Aorta (tissue), 5 donors: ENCODE data around the gene CD58. TPM values are rescaled to one million over a fixed set of nuclear protein-coding genes. Genes with fewer than 3 reads are reported as not detected.
"Not testable (repeated sequence)": the region's sequence is repeated elsewhere in the genome, so short reads cannot be mapped to it uniquely, and the experiment has no call there.

Experiments used
- ATAC-seq: fragments of 200-7000 bp; cut with Tn5 transposase; one replicate; pipeline ENCODE4 v1.9.1; 2022; ENCODE audit warnings: moderate library complexity; ENCODE audit not compliant: low FRiP score
- DNase-seq, 2 donors: peaks; one replicate each; pipeline ENCODE4 v3.0.0-alpha.2; 2020
- H3K27ac ChIP-seq, 2 donors: one replicate each; pipeline ENCODE4 v1.5.1; 2013; ENCODE audit warnings: low read length in 2 of 2, mild to moderate bottlenecking in 2 of 2, moderate library complexity in 2 of 2, control low read depth in 1 of 2, inconsistent platforms in 1 of 2, low read depth in 1 of 2
- H3K27me3 ChIP-seq, 2 donors: one replicate each; pipeline ENCODE4 v1.6.1; 2013; ENCODE audit warnings: control low read depth in 1 of 2, low read length in 1 of 2, mild to moderate bottlenecking in 1 of 2, moderate library complexity in 1 of 2; ENCODE audit not compliant: insufficient read depth in 2 of 2, control insufficient read depth in 1 of 2
- H3K36me3 ChIP-seq, 2 donors: one replicate each; pipeline ENCODE4 v1.6.1; 2013; ENCODE audit warnings: control low read depth in 1 of 2, low read length in 1 of 2, mild to moderate bottlenecking in 1 of 2; ENCODE audit not compliant: insufficient read depth in 2 of 2, control insufficient read depth in 1 of 2
- H3K4me1 ChIP-seq, 2 donors: one replicate each; pipeline ENCODE4 v1.6.1; 2013; ENCODE audit warnings: low read length in 2 of 2, control low read depth in 1 of 2, mild to moderate bottlenecking in 1 of 2, moderate library complexity in 1 of 2; ENCODE audit not compliant: insufficient read depth in 2 of 2, control insufficient read depth in 1 of 2
- H3K4me3 ChIP-seq, 2 donors: one replicate each; pipeline ENCODE4 v1.5.1; 2013; ENCODE audit warnings: low read length in 2 of 2, control low read depth in 1 of 2, mild to moderate bottlenecking in 1 of 2
- H3K9me3 ChIP-seq: one replicate; pipeline ENCODE4 v1.6.1; 2013; ENCODE audit warnings: mild to moderate bottlenecking, low read length; ENCODE audit not compliant: control insufficient read depth
- WGBS, 2 donors: extraction: QIAGEN DNeasy Blood & Tissue Kit; methylation state at CpG; one replicate each; pipeline ENCODE4 v1.1.7; 2013; 5-methylcytosine and 5-hydroxymethylcytosine counted together
- intact Hi-C, 2 donors: fragments of 100-400 bp; cut with DNase I; formaldehyde crosslinking; loops; one replicate each; pipeline versions ENCODE4 v1.14.2 to v1.15.0; 2022
- polyA plus RNA-seq, 2 donors: library from polyadenylated mRNA; stranded (reverse); fragments of 200-250 nt; gene quantifications; one replicate each; pipeline ENCODE4 v1.2.3, GENCODE V29; 2013
- total RNA-seq, 2 donors: library from RNA; stranded (reverse); fragmentation: NEBNext Ultra II Directional; extraction: Animal tissue kit (Norgen Biotek cat#: 25700); gene quantifications; one replicate each; pipeline ENCODE4 v1.2.1, GENCODE V29; 2021
- donor health status: healthy with polysubstance abuse.
- donor health status: Bipolar disorder and iron deficiency.
- donor health status: DM: no; HTN: no; CAD: no.
- donor health status: DM: no; HTN: no; CAD: no.
- donor health status: DM: yes; HTN: yes; CAD: no.

CD58 gene
- total and polyA plus RNA-seq, 4 donors = 28.6 to 45.4 (median 31.6) TPM

GRCh38 chr1:116607463-116607862 is 36.6 kb upstream of the CD58 start:
- H3K27ac ChIP-seq, H3K4me1 ChIP-seq, intact Hi-C loops, H3K9me3 ChIP-seq, H3K36me3 ChIP-seq, DNase-seq, H3K4me3 ChIP-seq, H3K27me3 ChIP-seq, ATAC-seq: not testable (repeated sequence)
- 27 to 34% methylated on average over 1 of the region's 1 CpG for WGBS, 2 donors

DNA sequence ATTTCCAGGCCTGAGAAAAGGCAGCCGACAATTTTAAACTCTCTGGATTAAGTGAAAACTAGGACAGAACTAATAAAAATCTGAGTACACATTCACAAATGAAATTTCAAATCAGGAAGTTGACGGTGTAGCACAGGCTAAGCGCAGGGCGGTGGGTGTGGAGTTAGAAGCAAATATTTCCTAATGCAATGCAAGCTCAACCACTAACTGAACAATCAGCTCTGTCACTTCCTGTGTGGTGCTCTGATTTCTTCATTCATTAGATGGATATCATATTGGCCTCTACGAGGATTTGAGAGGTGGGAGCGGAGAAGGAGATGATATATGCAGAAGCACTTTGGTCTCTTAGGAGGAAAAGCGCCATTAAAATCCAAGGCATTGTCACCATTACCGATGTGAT is 35.2 kb upstream of the CD58 start:
- DNase-seq, H3K27ac ChIP-seq, H3K36me3 ChIP-seq, H3K4me1 ChIP-seq, ATAC-seq, intact Hi-C loops, H3K9me3 ChIP-seq, H3K4me3 ChIP-seq, H3K27me3 ChIP-seq: not testable (repeated sequence)
- 94 to 96% methylated on average over 5 to 7 of the region's 8 CpGs for WGBS, 2 donors

DNA sequence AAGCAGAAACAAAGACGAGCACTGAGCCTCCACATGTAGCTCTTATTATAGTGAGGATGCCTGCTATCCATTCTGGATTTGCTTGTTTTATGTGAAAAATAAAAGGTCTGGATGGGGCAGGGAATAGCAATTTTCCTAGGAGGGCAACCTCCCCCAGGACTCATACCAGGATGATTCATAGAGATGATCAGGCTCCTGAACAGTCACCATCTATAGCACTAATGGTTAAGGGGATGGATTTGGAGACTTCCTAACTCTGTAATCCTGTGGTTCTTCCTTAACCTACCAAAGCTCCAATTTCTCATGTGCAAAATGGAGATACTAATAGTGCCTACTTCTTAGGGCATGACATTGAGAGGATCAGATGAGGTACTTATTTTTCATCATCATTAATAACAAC is 34.5 kb upstream of the CD58 start:
- Histone ChIP-seq H3K4me3 (no peak overlapping the region), H3K4me1 (no peaks in the 10 kb centered on the region), H3K27ac (no peak overlapping the region), H3K9me3 (no peaks in the 10 kb centered on the region), H3K36me3 (no peaks in the 10 kb centered on the region), H3K27me3 (no peaks in the 10 kb centered on the region)
- DNase-seq (no peak), ATAC-seq (no peak)
- intact Hi-C loops = no loop called here
- WGBS, 2 donors = 93 to 97% methylated on average over 1 of the region's 1 CpG

DNA sequence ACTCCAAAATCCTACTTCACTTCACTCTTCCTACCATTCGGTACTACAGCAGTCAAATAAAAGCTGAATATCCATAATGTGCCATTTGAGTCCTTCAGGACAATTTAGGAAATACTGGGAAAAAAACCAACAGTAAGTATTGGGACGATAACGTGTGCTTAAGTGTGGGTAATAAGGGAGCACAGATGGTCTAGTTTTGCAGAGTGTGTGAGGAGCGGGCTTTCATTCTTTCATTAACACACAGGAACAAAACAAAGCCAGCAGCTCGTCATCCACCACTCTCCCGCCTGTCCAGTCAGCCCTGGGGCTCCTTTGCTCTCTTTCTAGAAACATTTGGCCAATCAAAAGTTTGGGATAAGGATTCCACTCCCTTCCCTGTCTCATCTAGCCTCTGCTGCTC is 33.6 kb upstream of the CD58 start:
- DNase-seq, H3K27me3 ChIP-seq, H3K9me3 ChIP-seq, H3K36me3 ChIP-seq, H3K27ac ChIP-seq, H3K4me1 ChIP-seq, intact Hi-C loops, ATAC-seq, H3K4me3 ChIP-seq: not testable (repeated sequence)
- 93% methylated on average over 6 of the region's 6 CpGs for WGBS, 2 donors

DNA sequence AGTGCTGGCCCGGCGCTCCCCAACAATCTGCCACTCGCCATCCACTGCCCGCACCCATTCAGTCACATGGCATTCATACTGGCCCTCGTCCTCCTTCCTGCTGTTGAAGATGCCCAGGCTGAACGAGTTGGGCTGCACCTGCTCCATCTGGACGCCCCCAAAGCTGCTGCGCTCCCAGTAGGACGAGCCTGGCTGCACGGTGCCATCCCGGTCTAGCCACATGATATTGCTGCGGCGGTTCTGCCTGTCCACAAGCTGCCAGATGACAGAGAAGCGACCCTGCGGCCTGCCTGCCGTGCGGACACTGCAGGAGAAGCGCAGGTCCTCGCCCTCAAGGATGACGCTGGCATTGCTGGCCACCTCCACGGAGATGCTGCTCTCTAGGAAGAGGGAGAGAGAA is 32.8 kb upstream of the CD58 start:
- H3K36me3 ChIP-seq, DNase-seq, H3K27me3 ChIP-seq, intact Hi-C loops, H3K4me3 ChIP-seq, H3K27ac ChIP-seq, H3K4me1 ChIP-seq, H3K9me3 ChIP-seq, ATAC-seq: not testable (repeated sequence)
- 96 to 98% methylated on average over 18 to 21 of the region's 21 CpGs for WGBS, 2 donors

DNA sequence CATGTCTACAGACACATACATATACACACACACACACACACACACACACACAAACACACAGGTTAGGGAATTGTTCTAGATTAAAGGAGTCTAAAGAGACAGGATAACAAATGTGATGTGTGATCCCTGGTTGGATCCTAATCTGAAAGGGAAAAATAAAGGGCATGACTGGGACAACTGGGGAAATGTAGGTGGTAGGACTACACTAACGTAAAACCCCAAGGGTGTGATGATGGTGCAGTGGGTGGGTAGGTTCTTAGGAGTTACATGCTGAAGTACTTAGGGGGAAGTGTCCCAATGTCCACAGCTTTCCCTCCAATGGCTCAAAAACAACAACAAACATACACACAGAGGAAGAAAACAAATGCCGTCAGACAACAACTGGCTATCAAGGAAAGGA is 28.5 kb upstream of the CD58 start:
- H3K9me3 ChIP-seq, intact Hi-C loops, H3K27ac ChIP-seq, H3K27me3 ChIP-seq, H3K4me3 ChIP-seq, H3K36me3 ChIP-seq, ATAC-seq, DNase-seq, H3K4me1 ChIP-seq: not testable (repeated sequence)
- 83 to 87% methylated on average over 1 to 2 of the region's 2 CpGs for WGBS, 2 donors

DNA sequence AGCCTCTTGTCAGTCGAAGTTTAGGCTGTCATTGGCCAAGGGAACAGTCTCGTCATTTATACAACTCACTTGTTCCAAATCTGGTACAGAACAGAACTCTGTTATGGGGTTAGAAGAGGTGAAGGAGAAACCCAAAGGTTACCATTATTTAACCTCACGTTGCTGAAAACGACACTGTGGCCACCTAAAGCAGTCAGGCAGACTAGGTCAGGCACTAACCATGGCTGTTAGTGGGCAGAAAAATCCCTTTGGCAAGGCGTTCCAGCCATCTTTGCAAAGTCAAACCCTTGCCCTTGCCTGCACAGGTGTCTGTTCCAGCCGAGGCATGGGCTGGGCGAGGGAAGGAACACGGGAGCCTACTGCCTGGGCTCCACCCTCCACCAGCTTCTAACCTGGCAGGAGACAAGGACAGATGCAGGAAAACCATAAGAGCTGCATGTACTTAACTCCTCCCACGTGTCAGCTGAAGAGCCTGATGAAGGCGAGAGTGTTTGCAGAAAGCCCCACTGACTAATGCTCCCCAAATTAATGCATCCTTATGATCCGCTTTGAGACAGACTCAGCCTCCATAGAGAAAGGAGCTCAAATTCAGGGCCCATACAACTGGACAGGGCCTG is 27.7 kb upstream of the CD58 start:
- H3K27me3 ChIP-seq, H3K27ac ChIP-seq, H3K36me3 ChIP-seq, H3K9me3 ChIP-seq, H3K4me1 ChIP-seq, ATAC-seq, DNase-seq, intact Hi-C loops, H3K4me3 ChIP-seq: not testable (repeated sequence)
- WGBS, 2 donors = 89 to 91% methylated on average over 11 of the region's 11 CpGs

DNA sequence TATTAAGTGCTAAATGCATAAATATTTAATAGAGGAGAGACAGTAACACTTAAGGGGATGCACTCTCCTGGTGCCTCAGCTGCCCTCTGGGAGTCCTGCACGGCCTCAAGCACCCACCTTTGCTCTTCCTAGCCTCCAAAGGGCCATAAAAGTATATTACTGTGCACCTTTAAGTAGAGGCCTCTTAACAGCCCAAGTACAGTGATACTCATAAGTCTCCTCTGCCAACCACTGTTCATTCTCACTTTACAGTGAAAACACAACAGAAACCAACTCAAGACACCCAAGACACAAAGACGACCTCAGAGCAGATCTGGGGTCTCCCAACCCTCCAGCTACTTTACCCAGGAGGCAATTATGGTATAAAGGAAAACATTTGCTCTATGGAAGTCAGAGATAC is 26.6 kb upstream of the CD58 start:
- not testable (repeated sequence) for H3K4me3 ChIP-seq, ATAC-seq, H3K27ac ChIP-seq, H3K36me3 ChIP-seq, H3K27me3 ChIP-seq, H3K4me1 ChIP-seq, DNase-seq, H3K9me3 ChIP-seq
- WGBS, 2 donors = 79 to 100% methylated on average over 2 of the region's 2 CpGs
- intact Hi-C loops = loop anchor here in 1 of 2 donors (2.0 kb wide), 1 partner anchor 25 kb away; no protein-coding TSS in a partner anchor

- H3K9me3 ChIP-seq, H3K4me3 ChIP-seq, H3K27ac ChIP-seq, H3K27me3 ChIP-seq, H3K4me1 ChIP-seq, H3K36me3 ChIP-seq, ATAC-seq, DNase-seq: not testable (repeated sequence)
- WGBS, 2 donors = 82% methylated on average over 5 of the region's 5 CpGs
- intact Hi-C loops = loop anchor here in 1 of 2 donors (2.0 kb wide), 1 partner anchor 24 kb away; no protein-coding TSS in a partner anchor
Measured at GRCh38 chr1:116596742-116597307, 26.0 kb upstream of the CD58 start.
